Measurements from ENCODE around the gene MAP2K1. TPM values are rescaled to one million over a fixed set of nuclear protein-coding genes. Genes with fewer than 3 reads are reported as not detected.

The MAP2K1 gene
- total RNA-seq, 2 donors from 2014 or later: 73.7 to 81.2 TPM

DNA sequence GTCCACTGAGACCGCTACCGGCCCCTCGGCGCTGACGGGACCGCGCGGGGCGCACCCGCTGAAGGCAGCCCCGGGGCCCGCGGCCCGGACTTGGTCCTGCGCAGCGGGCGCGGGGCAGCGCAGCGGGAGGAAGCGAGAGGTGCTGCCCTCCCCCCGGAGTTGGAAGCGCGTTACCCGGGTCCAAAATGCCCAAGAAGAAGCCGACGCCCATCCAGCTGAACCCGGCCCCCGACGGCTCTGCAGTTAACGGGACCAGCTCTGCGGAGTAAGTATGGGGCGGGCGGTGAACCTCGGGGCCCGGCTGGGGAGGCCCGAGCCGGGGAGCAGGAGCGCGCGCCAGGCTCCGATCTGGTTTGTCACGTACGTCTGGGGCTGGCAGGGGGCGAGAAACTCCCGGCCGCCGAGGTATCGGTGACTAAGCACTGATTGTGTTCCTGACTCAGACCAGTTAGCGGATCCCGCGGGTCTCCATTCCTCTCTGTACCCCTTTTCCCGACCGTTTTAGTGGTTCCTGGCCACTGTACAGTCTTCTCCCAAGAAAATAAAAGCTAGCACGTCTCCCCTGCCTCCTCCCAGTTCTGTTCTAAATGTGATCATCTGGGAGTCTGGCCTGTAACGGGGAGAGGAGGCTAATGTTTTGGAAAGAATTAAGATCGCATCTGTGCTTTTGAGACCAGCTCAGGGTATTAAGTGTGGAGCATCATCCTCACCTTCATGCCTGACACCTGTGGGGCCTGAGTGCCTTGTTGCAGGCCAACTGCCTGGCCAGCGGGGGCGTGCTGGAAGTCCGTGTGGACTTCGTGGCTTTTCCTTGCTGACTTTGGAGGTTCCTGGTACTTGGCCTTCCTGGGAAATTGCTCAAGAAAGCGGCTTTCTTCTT is 691 bp downstream of the MAP2K1 start:
- peaks cover 20% of the 10 kb centered on the region for H3K36me3 Mint-ChIP-seq (ENCODE audit: low read depth)
- H3K4me3 ChIP-seq (ENCODE audit: low read length): peak overlapping the region; percentile 83
- no peaks in the 10 kb centered on the region for H3K4me1 ChIP-seq (ENCODE audit: control insufficient read depth, insufficient read depth, low read length)
- H3K36me3 ChIP-seq (ENCODE audit: control insufficient read depth, insufficient read depth, low read length): peaks cover 16% of the 10 kb centered on the region
- H3K4me1 Mint-ChIP-seq: peaks cover 21% of the 10 kb centered on the region
- peak; percentile 84 for DNase-seq
- TF ChIP-seq CTCF (conservative IDR thresholded peaks at IDR 0.05): peak; percentile 67
- H3K4me3 Mint-ChIP-seq: peak overlapping the region; percentile 79
- H3K9ac ChIP-seq (ENCODE audit: extremely low read depth, low read length, poor library complexity, severe bottlenecking): peak overlapping the region; percentile 50
- no peaks in the 10 kb centered on the region for H3K9me3 Mint-ChIP-seq
- H3K27ac Mint-ChIP-seq: peak overlapping the region; percentile 90
- H3K27me3 ChIP-seq (ENCODE audit: control insufficient read depth, insufficient read depth, low read length, poor library complexity, severe bottlenecking): no peaks in the 10 kb centered on the region
- H3K27me3 Mint-ChIP-seq (ENCODE audit: insufficient read depth): no peaks in the 10 kb centered on the region
- H3K27ac ChIP-seq (ENCODE audit: low read depth, low read length): peak overlapping the region; percentile 10
- H3K9me3 ChIP-seq (ENCODE audit: control insufficient read depth, low read length): no peaks in the 10 kb centered on the region
- WGBS, 2 experiments (ENCODE audit: insufficient coverage in 1 of 2, insufficient read length in 1 of 2): 0 to 2% methylated on average over 19 to 62 of the region's 62 CpGs

DNA sequence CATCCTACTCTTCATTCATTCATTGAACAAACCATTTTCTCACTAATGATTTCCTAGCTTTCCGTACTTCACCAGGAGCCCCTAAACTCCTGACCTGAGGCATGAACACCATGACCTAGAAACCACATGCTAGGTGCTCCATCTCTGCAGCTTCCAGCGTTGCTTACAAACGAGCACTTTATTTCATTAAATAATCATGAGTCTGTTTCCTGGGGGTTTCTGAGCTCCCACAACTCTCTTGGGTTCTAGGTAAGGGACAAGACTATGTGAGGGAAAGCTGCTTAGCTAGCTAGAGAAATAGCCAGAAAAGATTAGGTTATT is 1.3 kb downstream of the MAP2K1 start:
- Histone ChIP-seq H3K27me3 (ENCODE audit: control insufficient read depth, insufficient read depth, low read length, poor library complexity, severe bottlenecking) (no peaks in the 10 kb centered on the region), H3K9me3 (ENCODE audit: control insufficient read depth, low read length) (no peaks in the 10 kb centered on the region), H3K4me3 (ENCODE audit: low read length) (peak overlapping the region; percentile 83), H3K27ac (ENCODE audit: low read depth, low read length) (no peak overlapping the region), H3K36me3 (ENCODE audit: control insufficient read depth, insufficient read depth, low read length) (peaks cover 21% of the 10 kb centered on the region), H3K4me1 (ENCODE audit: control insufficient read depth, insufficient read depth, low read length) (no peaks in the 10 kb centered on the region), H3K9ac (ENCODE audit: extremely low read depth, low read length, poor library complexity, severe bottlenecking) (peak overlapping the region; percentile 50)
- peak overlapping the region; percentile 90 for H3K27ac Mint-ChIP-seq
- H3K4me1 Mint-ChIP-seq: peaks cover 21% of the 10 kb centered on the region
- H3K36me3 Mint-ChIP-seq (ENCODE audit: low read depth): peaks cover 23% of the 10 kb centered on the region
- H3K4me3 Mint-ChIP-seq: peak overlapping the region; percentile 79
- TF ChIP-seq CTCF (conservative IDR thresholded peaks at IDR 0.05): no peak
- no peaks in the 10 kb centered on the region for H3K27me3 Mint-ChIP-seq (ENCODE audit: insufficient read depth)
- no peaks in the 10 kb centered on the region for H3K9me3 Mint-ChIP-seq
- no peak for DNase-seq
- 23 to 50% methylated on average over 1 to 3 of the region's 3 CpGs for WGBS, 2 experiments (ENCODE audit: insufficient coverage in 1 of 2, insufficient read length in 1 of 2)

- Mint-ChIP-seq H3K4me1 (peaks cover 24% of the 10 kb centered on the region), H3K27me3 (ENCODE audit: insufficient read depth) (no peaks in the 10 kb centered on the region), H3K36me3 (ENCODE audit: low read depth) (peaks cover 28% of the 10 kb centered on the region), H3K9me3 (no peaks in the 10 kb centered on the region), H3K4me3 (peak overlapping the region; percentile 79), H3K27ac (peak overlapping the region; percentile 64)
- no peak for DNase-seq
- H3K4me1 ChIP-seq (ENCODE audit: control insufficient read depth, insufficient read depth, low read length): no peaks in the 10 kb centered on the region
- no peaks in the 10 kb centered on the region for H3K27me3 ChIP-seq (ENCODE audit: control insufficient read depth, insufficient read depth, low read length, poor library complexity, severe bottlenecking)
- peak overlapping the region; percentile 83 for H3K4me3 ChIP-seq (ENCODE audit: low read length)
- no peak for TF ChIP-seq CTCF (conservative IDR thresholded peaks at IDR 0.05)
- no peak overlapping the region for H3K27ac ChIP-seq (ENCODE audit: low read depth, low read length)
- peak overlapping the region; percentile 50 for H3K9ac ChIP-seq (ENCODE audit: extremely low read depth, low read length, poor library complexity, severe bottlenecking)
- WGBS, 2 experiments (ENCODE audit: insufficient coverage in 1 of 2, insufficient read length in 1 of 2): 89 to 100% methylated on average over 3 to 5 of the region's 5 CpGs
- H3K36me3 ChIP-seq (ENCODE audit: control insufficient read depth, insufficient read depth, low read length): peaks cover 21% of the 10 kb centered on the region
- no peaks in the 10 kb centered on the region for H3K9me3 ChIP-seq (ENCODE audit: control insufficient read depth, low read length)
Observed at GRCh38 chr15:66388576-66388975, 1.9 kb downstream of the MAP2K1 start.
